Common myeloid progenitor, CD34-positive (primary cell): ENCODE results near the gene SNX5.

Source experiments
- CTCF ChIA-PET: fragments of 350-600 bp; sonication (Branson Sonifier 250); formaldehyde crosslinking; loops from one replicate; lab custom pipeline; 2021; ENCODE audit warnings: antibody characterized with exemption; lab: Charles Lee
- POLR2A ChIA-PET: fragments of 350-600 bp; sonication (Branson Sonifier 250); formaldehyde crosslinking; loops from one replicate; lab custom pipeline; 2021; ENCODE audit warnings: antibody characterized with exemption; lab: Charles Lee
- DNase-seq, 3 donors: peaks; one replicate each; pipeline versions ENCODE4 v3.0.0 to v3.0.0-alpha.2; 2013
- H3K27ac ChIP-seq, 2 experiments: 1 replicate in 1 of 2; 2 replicates in 1 of 2; pipeline ENCODE4 v1.7.0; 2013; ENCODE audit warnings: inconsistent platforms in 2 of 2, low read length in 2 of 2, mild to moderate bottlenecking in 2 of 2, low read depth in 1 of 2, moderate library complexity in 1 of 2; ENCODE audit not compliant: severe bottlenecking in 2 of 2, insufficient read depth in 1 of 2, poor library complexity in 1 of 2
- H3K27me3 ChIP-seq, 5 experiments: replicated peaks in 2 of 5; 1 replicate in 3 of 5; 2 replicates in 2 of 5; pipeline versions ENCODE4 v1.6.1 to v1.7.0; 2013; ENCODE audit warnings: low read length in 4 of 5, mild to moderate bottlenecking in 2 of 5, moderate library complexity in 2 of 5, inconsistent platforms in 1 of 5; ENCODE audit not compliant: insufficient read depth in 5 of 5, control insufficient read depth in 4 of 5
- H3K36me3 ChIP-seq, 4 experiments: 1 replicate in 2 of 4; 2 replicates in 2 of 4; pipeline versions ENCODE4 v1.6.1 to v1.7.0; 2013; ENCODE audit warnings: low read length in 3 of 4, control low read depth in 1 of 4, mild to moderate bottlenecking in 1 of 4; ENCODE audit not compliant: control insufficient read depth in 4 of 4, insufficient read depth in 4 of 4
- H3K4me1 ChIP-seq, 4 experiments: 1 replicate in 3 of 4; 2 replicates in 1 of 4; pipeline versions ENCODE4 v1.6.1 to v1.7.1; 2013; ENCODE audit warnings: low read length in 3 of 4, mild to moderate bottlenecking in 3 of 4, control low read depth in 1 of 4, inconsistent platforms in 1 of 4, moderate library complexity in 1 of 4; ENCODE audit not compliant: control insufficient read depth in 4 of 4, insufficient read depth in 4 of 4; ENCODE audit errors: control extremely low read depth in 1 of 4
- H3K4me3 ChIP-seq, 7 experiments: 1 replicate in 4 of 7; 2 replicates in 3 of 7; pipeline versions ENCODE4 v1.5.1 to v1.7.0; 2013; ENCODE audit warnings: mild to moderate bottlenecking in 7 of 7, low read length in 6 of 7, moderate library complexity in 6 of 7, inconsistent platforms in 2 of 7, low read depth in 2 of 7, control low read depth in 1 of 7; ENCODE audit not compliant: insufficient read depth in 4 of 7, control insufficient read depth in 1 of 7; ENCODE audit errors: extremely low read depth in 1 of 7
- H3K9me3 ChIP-seq, 5 experiments: 1 replicate in 4 of 5; 2 replicates in 1 of 5; pipeline versions ENCODE4 v1.6.1 to v1.7.1; 2013; ENCODE audit warnings: low read length in 4 of 5, mild to moderate bottlenecking in 2 of 5, inconsistent platforms in 1 of 5, low read depth in 1 of 5, moderate library complexity in 1 of 5; ENCODE audit not compliant: control insufficient read depth in 4 of 5, insufficient read depth in 2 of 5; ENCODE audit errors: control extremely low read depth in 1 of 5
- WGBS: methylation state at CpG from one replicate; pipeline ENCODE4 v1.1.5; 2013; ENCODE audit not compliant: insufficient coverage; 5-methylcytosine and 5-hydroxymethylcytosine counted together

Gene SNX5

GRCh38 chr20:17956099-17956685 lies 12.4 kb downstream of the SNX5 start:
- Histone ChIP-seq H3K36me3 (peaks cover 10 to 59% (median 37%) of the 10 kb centered on the region in 4 experiments), H3K27me3 (no peaks in the 10 kb centered on the region), H3K4me3 (peak overlapping the region in 3 of 7 experiments; percentile 8 to 37 (median 21)), H3K4me1 (peaks cover 44 to 66% (median 52%) of the 10 kb centered on the region in 4 experiments), H3K9me3 (no peaks in the 10 kb centered on the region), H3K27ac (peak overlapping the region; percentile 75 to 82)
- DNase-seq: no peak
- POLR2A ChIA-PET: interaction anchor here (0.6 to 2.5 kb wide), 2 partner anchors 12 to 610 kb away, joined by 3 to 10 read pairs; partner anchors contain the start of genes MGME1 and SNX5
- WGBS: 29% methylated on average over 8 of the region's 8 CpGs
- CTCF ChIA-PET: interaction anchor here (1.0 to 14.2 kb wide), 5 partner anchors 7 to 99 kb away, joined by 3 to 108 read pairs (median 5); partner anchors contain the start of genes MGME1 and SNX5

- POLR2A ChIA-PET: interaction anchor here (2.5 kb wide), 1 partner anchor 13 kb away, joined by 10 read pairs; the partner anchor contains the start of genes MGME1 and SNX5
- peak in 2 of 3 donors; percentile 57 to 70 for DNase-seq
- Histone ChIP-seq H3K4me1 (peaks cover 39 to 57% (median 47%) of the 10 kb centered on the region in 4 experiments), H3K27me3 (no peaks in the 10 kb centered on the region), H3K27ac (peak overlapping the region; percentile 75 to 82), H3K9me3 (no peaks in the 10 kb centered on the region), H3K36me3 (peaks cover 19 to 64% (median 45%) of the 10 kb centered on the region in 4 experiments), H3K4me3 (peak overlapping the region in 2 of 7 experiments; percentile 20 to 21)
- CTCF ChIA-PET: interaction anchor here (0.8 to 14.2 kb wide), 4 partner anchors 9 to 41 kb away, joined by 3 to 108 read pairs (median 18); partner anchors contain the start of genes MGME1 and SNX5
- no CpG with 5 or more reads among the region's 3 CpGs for WGBS
These were observed 13.3 kb downstream of the SNX5 start for GRCh38 chr20:17955302-17955701.

- no peaks in the 10 kb centered on the region for H3K27me3 ChIP-seq
- peaks cover 30 to 45% (median 36%) of the 10 kb centered on the region in 4 experiments for H3K4me1 ChIP-seq
- ChIA-PET CTCF (interaction anchor here (0.6 to 14.2 kb wide), 2 partner anchors 9 to 17 kb away, joined by 3 to 108 read pairs; no protein-coding TSS in a partner anchor), POLR2A (no interaction called here)
- no peaks in the 10 kb centered on the region for H3K9me3 ChIP-seq
- H3K4me3 ChIP-seq: no peak overlapping the region
- no peak for DNase-seq
- WGBS: 98% methylated on average over 5 of the region's 5 CpGs
- H3K36me3 ChIP-seq: peaks cover 28 to 77% (median 58%) of the 10 kb centered on the region in 4 experiments
- H3K27ac ChIP-seq: no peak overlapping the region
These were observed 14.7 kb downstream of the SNX5 start for GRCh38 chr20:17953935-17954334.

GRCh38 chr20:17952692-17953684 lies 15.6 kb downstream of the SNX5 start:
- peaks cover 20 to 35% (median 27%) of the 10 kb centered on the region in 4 experiments for H3K4me1 ChIP-seq
- peak overlapping the region in 1 of 2 experiments; percentile 36 for H3K27ac ChIP-seq
- H3K9me3 ChIP-seq: no peaks in the 10 kb centered on the region
- H3K4me3 ChIP-seq: no peak overlapping the region
- 100% methylated on average over 5 of the region's 8 CpGs for WGBS
- ChIA-PET POLR2A (no interaction called here), CTCF (interaction anchor here (0.9 to 14.2 kb wide), 3 partner anchors 13 to 50 kb away, joined by 3 to 108 read pairs (median 3); no protein-coding TSS in a partner anchor)
- H3K36me3 ChIP-seq: peaks cover 35 to 87% (median 66%) of the 10 kb centered on the region in 4 experiments
- no peak for DNase-seq
- no peaks in the 10 kb centered on the region for H3K27me3 ChIP-seq

GRCh38 chr20:17951323-17951722 lies 17.3 kb downstream of the SNX5 start:
- POLR2A ChIA-PET: no interaction called here
- CTCF ChIA-PET: interaction anchor here (14.2 kb wide), 1 partner anchor 14 kb away, joined by 108 read pairs; no protein-coding TSS in a partner anchor
- no peak for DNase-seq
- Histone ChIP-seq H3K4me1 (peaks cover 10 to 21% (median 16%) of the 10 kb centered on the region in 4 experiments), H3K36me3 (peaks cover 43 to 98% (median 78%) of the 10 kb centered on the region in 4 experiments), H3K27ac (no peak overlapping the region), H3K27me3 (no peaks in the 10 kb centered on the region), H3K9me3 (no peaks in the 10 kb centered on the region), H3K4me3 (no peak overlapping the region)
- WGBS: 100% methylated on average over 1 of the region's 2 CpGs

- 73% methylated on average over 3 of the region's 6 CpGs for WGBS
- Histone ChIP-seq H3K27me3 (no peaks in the 10 kb centered on the region), H3K9me3 (no peaks in the 10 kb centered on the region), H3K27ac (no peak overlapping the region), H3K4me3 (no peak overlapping the region), H3K36me3 (peaks cover 48 to 98% (median 85%) of the 10 kb centered on the region in 4 experiments), H3K4me1 (peaks cover 3 to 14% (median 10%) of the 10 kb centered on the region in 4 experiments)
- POLR2A ChIA-PET: no interaction called here
- DNase-seq: no peak
- CTCF ChIA-PET: interaction anchor here (1.7 to 14.2 kb wide), 2 partner anchors 14 to 19 kb away, joined by 5 to 108 read pairs; no protein-coding TSS in a partner anchor
These were observed 17.9 kb downstream of the SNX5 start for GRCh38 chr20:17950670-17951069.
